H1 (cell line): ENCODE data around the gene CST5. TPM values are rescaled to one million over a fixed set of nuclear protein-coding genes. Genes with fewer than 3 reads are reported as not detected.

Experiments
- NANOG ChIP-seq: IDR thresholded peaks from 2 replicates; pipeline ENCODE4 v1.6.1; 2011; ENCODE audit warnings: low read length, low read depth, mild to moderate bottlenecking, inconsistent platforms; ENCODE audit not compliant: insufficient read depth, poor library complexity, severe bottlenecking
- polyA plus RNA-seq, 7 experiments: library from polyadenylated mRNA; depleted of rRNA in 3 of 7; stranded (reverse) in 5 of 7; unstranded in 2 of 7; fragments of >200 nt in 5 of 7; fragments of 200-250 nt in 2 of 7; gene quantifications; 1 replicate in 5 of 7; 2 replicates in 1 of 7; 4 replicates in 1 of 7; pipeline versions ENCODE4 v1.2.1 to v1.2.3, GENCODE V29; 2011 to 2013; ENCODE audit warnings: missing spikeins in 2 of 7, mixed read lengths in 2 of 7
- total RNA-seq: library from RNA; stranded (reverse); fragmentation: NEBNext Ultra II Directional; extraction: Animal tissue kit (Norgen Biotek cat#: 25700); gene quantifications from 2 replicates; pipeline ENCODE4 v1.2.1, GENCODE V29; 2021

CST5 gene
- total and polyA plus RNA-seq, 2 of the 8 experiments (the other 6 are each of a cell fraction or from before 2014, with no cell fraction given): not detected

DNA sequence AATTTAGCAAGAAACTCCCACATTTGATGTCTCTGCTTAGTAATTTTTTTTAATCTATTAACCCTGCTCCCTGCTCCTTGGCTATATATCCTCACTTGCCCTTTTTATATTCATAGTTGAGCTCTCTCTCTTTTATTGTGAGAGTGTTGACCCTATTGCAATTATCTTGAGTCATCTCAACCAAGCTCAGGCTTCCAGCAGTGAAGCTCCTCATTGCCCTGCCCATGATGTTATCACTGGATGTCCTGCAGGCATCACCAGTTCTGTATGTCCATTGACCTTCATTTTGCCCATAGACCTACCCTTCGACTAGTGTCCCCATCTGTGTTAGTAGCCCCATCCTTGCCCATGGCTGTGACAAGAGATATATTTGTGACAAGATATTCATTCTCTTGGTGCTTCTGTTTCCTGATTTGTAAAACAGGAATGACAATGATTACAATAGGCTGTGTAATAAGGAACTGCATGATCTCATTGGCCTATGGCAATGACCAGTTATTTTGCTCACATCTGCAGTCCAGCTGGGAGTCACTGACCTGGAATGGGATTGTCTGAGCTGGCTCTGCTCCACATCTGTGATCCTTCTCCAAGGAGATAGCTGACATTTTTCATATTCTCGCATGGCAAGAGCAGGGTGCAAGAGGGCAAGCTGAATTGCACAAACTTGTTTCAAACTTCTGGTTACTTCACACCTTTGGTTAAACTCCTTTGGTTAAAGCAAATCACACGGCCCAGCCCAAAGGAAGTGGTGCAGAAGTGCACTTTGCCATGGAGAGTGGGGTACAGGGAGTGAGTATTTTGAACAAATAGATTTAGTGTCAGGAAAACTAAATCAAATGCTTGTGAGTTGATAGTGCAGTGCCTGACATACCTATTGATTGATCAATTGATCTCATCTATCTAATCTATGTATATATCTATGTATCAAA lies 47.7 kb upstream of the CST5 start (continued):
- no peak for TF ChIP-seq NANOG
